ENCODE measurements around the gene LLGL1. TPM values are rescaled to one million over a fixed set of nuclear protein-coding genes. Genes with fewer than 3 reads are reported as not detected.
"Not testable (repeated sequence)": the region's sequence is repeated elsewhere in the genome, so short reads cannot be mapped to it uniquely, and the experiment has no call there.

The LLGL1 gene
- total RNA-seq, 2 donors from 2014 or later = 6.6 to 11.4 TPM

DNA sequence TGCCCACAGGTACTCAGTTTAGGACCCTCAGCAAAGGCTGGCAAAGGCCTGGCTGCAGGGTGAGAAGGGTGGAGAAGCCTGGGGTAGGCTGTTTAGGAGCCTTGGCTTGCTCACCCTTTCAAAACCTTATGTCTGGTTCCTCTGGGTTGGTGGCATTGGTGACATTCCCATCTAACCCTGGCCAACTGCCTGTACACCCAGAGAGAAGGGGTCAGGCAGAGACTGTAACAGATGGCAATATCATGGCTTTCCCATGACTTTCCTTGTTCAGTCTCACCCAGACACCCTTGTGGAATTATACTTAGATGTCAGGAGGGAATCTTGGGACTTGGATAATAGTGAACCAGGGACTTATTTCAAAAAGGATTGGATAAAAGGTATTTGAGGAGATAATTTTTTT is 18.5 kb upstream of the LLGL1 start:
- DNase-seq (peak in 1 of 4 donors; percentile 42), ATAC-seq (no peak)
- H3K4me1 ChIP-seq = peaks cover 31% of the 10 kb centered on the region
- no peak overlapping the region for H3K27ac ChIP-seq
- no peaks in the 10 kb centered on the region for H3K27me3 ChIP-seq
- no peak overlapping the region for H3K4me3 ChIP-seq
- intact Hi-C loops (cut with DNase I) = no loop called here
- no peak for TF ChIP-seq POLR2A (IDR thresholded peaks at IDR 0.05)
- TF ChIP-seq, protein P1, sequence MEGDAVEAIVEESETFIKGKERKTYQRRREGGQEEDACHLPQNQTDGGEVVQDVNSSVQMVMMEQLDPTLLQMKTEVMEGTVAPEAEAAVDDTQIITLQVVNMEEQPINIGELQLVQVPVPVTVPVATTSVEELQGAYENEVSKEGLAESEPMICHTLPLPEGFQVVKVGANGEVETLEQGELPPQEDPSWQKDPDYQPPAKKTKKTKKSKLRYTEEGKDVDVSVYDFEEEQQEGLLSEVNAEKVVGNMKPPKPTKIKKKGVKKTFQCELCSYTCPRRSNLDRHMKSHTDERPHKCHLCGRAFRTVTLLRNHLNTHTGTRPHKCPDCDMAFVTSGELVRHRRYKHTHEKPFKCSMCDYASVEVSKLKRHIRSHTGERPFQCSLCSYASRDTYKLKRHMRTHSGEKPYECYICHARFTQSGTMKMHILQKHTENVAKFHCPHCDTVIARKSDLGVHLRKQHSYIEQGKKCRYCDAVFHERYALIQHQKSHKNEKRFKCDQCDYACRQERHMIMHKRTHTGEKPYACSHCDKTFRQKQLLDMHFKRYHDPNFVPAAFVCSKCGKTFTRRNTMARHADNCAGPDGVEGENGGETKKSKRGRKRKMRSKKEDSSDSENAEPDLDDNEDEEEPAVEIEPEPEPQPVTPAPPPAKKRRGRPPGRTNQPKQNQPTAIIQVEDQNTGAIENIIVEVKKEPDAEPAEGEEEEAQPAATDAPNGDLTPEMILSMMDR (IDR thresholded peaks at IDR 0.05) = no peak
- no peaks in the 10 kb centered on the region for H3K9me3 ChIP-seq
- H3K36me3 ChIP-seq (replicated peaks in 1 of 2; ENCODE audit: insufficient read depth in 1 of 2, low read depth in 2 of 2) = peaks cover 14 to 22% of the 10 kb centered on the region in 2 donors

DNA sequence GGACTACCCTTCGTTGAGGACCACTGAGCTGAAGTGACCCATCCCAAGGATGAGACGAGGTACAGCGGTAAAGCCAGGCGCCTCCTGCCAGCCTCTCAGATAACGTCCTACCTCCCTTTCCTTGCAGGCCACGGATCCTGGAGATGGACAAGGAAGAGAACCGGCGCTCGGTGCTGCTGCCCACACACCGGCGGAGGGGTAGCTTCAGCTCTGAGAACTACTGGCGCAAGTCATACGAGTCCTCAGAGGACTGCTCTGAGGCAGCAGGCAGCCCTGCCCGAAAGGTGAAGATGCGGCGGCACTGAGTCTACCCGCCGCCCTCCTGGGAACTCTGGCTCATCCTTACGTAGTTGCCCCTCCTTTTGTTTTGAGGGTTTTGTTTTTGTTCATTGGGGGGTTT is 17.3 kb upstream of the LLGL1 start:
- WGBS, 2 donors = 84 to 90% methylated on average over 15 to 19 of the region's 19 CpGs
- intact Hi-C loops (cut with DNase I) = no loop called here

DNA sequence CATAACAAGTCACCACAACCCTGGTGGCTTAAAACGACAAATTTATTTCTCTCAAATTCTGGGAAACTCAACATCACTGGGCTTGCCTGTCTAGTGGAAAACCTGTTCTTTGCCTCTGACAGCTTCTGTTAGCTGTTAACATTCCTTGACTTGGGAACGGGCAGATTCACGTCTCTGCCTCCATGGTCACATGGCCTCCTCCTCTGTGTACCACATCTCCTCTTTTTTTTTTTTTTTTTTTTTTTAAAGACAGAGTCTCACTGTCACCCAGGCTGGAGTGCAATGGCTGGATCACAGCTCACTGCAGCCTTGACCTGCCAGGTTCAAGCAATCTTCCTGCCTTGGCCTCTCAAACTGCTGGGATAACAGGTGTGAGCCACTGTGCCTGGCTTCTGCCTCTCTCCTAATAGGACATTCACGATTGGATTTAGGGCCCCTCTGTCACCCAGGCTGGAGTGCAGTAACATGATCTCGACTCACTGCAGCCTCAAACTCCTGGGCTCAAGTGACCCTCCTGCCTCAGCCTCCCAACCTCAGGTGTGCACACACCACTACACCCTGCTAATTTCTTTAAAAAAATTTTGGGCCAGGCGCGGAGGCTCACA is 11.7 kb upstream of the LLGL1 start:
- Histone ChIP-seq H3K27ac (no peak overlapping the region), H3K9me3 (no peaks in the 10 kb centered on the region), H3K4me3 (no peak overlapping the region), H3K27me3 (no peaks in the 10 kb centered on the region), H3K4me1 (no peaks in the 10 kb centered on the region), H3K36me3 (replicated peaks in 1 of 2; ENCODE audit: insufficient read depth in 1 of 2, low read depth in 2 of 2) (peaks cover 10 to 13% of the 10 kb centered on the region in 2 donors)
- 69 to 71% methylated on average over 6 to 7 of the region's 7 CpGs for WGBS, 2 donors
- DNase-seq (no peak), ATAC-seq (no peak)
- intact Hi-C loops (cut with DNase I) = no loop called here
- TF ChIP-seq POLR2A (IDR thresholded peaks at IDR 0.05) = no peak
- TF ChIP-seq, protein P1 (IDR thresholded peaks at IDR 0.05) = no peak

More for the DNA sequence above, 17.3 kb upstream of the LLGL1 start:
- no peaks in the 10 kb centered on the region for H3K27me3 ChIP-seq
- H3K27ac ChIP-seq = no peak overlapping the region
- peaks cover 29% of the 10 kb centered on the region for H3K4me1 ChIP-seq
- H3K4me3 ChIP-seq = no peak overlapping the region
- DNase-seq (no peak), ATAC-seq (no peak)
- H3K9me3 ChIP-seq = no peaks in the 10 kb centered on the region
- peaks cover 14 to 22% of the 10 kb centered on the region in 2 donors for H3K36me3 ChIP-seq (replicated peaks in 1 of 2; ENCODE audit: insufficient read depth in 1 of 2, low read depth in 2 of 2)
- TF ChIP-seq, protein P1 (IDR thresholded peaks at IDR 0.05) = no peak
- TF ChIP-seq POLR2A (IDR thresholded peaks at IDR 0.05) = no peak

DNA sequence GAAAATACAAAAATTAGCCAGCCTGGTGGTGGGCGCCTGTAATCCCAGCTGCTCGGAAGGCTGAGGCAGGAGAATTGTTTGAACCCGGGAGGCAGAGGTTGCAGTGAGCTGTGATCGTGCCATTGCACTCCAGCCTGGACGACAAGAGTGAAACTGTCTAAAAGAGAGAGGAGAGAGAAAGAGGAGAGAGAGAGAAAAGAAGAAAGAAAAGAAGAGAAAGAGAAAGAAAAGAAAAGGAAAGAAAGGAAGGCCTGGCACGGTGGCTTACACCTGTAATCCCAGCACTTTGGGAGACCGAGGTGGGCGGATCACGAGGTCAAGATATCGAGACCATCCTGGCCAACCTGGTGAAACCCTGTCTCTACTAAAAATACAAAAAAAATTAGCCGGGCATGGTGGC is 8.5 kb upstream of the LLGL1 start:
- DNase-seq; ATAC-seq; H3K36me3 ChIP-seq (replicated peaks in 1 of 2; ENCODE audit: insufficient read depth in 1 of 2, low read depth in 2 of 2); H3K4me3 ChIP-seq; H3K27me3 ChIP-seq; intact Hi-C loops (cut with DNase I); H3K27ac ChIP-seq; H3K9me3 ChIP-seq; H3K4me1 ChIP-seq: not testable (repeated sequence)
- WGBS, 2 donors = 72 to 74% methylated on average over 11 of the region's 11 CpGs

DNA sequence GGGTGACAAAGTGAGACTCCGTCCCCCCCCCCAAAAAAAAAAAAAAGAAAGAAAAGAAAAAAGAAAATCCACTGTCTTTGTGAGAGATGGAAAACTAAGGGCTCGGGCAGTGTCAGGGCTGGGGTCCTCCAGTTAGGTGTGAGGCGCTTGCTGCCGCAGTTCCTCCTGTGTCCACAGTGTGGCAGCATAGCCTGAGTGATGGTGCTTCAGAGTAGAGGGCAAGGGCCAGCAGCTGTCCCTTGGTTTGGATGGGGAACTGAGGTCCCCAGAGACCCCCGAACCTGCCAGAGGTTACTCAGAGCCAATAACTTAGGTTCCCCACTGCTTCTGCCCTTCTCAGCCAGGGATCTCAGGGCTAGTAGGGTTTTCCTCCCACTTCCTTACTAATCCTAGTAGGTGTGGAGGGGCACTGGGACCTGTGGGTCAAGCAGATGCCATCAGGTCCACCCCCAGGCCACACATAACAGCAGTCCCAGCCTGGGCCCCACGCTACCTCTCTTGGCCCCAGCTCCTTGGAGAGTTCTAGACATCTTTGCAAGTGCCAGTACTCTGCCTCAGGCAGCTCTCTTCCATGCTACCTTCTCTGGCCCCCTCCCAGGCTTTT is 7.9 kb upstream of the LLGL1 start:
- TF ChIP-seq, protein P1 (IDR thresholded peaks at IDR 0.05) = peak; percentile 82 to 93 (median 89)
- no peak for TF ChIP-seq POLR2A (IDR thresholded peaks at IDR 0.05)

More for the DNA sequence above, 7.9 kb upstream of the LLGL1 start:
- Histone ChIP-seq H3K4me1 (no peaks in the 10 kb centered on the region), H3K36me3 (replicated peaks in 1 of 2; ENCODE audit: insufficient read depth in 1 of 2, low read depth in 2 of 2) (no peaks in the 10 kb centered on the region), H3K9me3 (no peaks in the 10 kb centered on the region), H3K27ac (no peak overlapping the region), H3K4me3 (no peak overlapping the region), H3K27me3 (no peaks in the 10 kb centered on the region)
- intact Hi-C loops (cut with DNase I) = no loop called here
- peak; percentile 93 for ATAC-seq
- peak; percentile 80 to 86 (median 81) for DNase-seq
- 1 to 9% methylated on average over 5 to 6 of the region's 6 CpGs for WGBS, 2 donors

All from body of pancreas (tissue), 4 donors.